Neural crest cell (in vitro differentiated cells): ENCODE data around the gene FBXO31. TPM values are rescaled to one million over a fixed set of nuclear protein-coding genes. Genes with fewer than 3 reads are reported as not detected.

ENCODE experiments used
- DNase-seq: peaks from one replicate; pipeline ENCODE4 v3.0.0; 2021; ENCODE audit warnings: low read depth, mixed read lengths, low spot score
- H3K27ac Mint-ChIP-seq: one replicate; pipeline ENCODE4 v1.8.0; 2021; ENCODE audit warnings: mild to moderate bottlenecking, mixed read lengths; ENCODE audit not compliant: unreplicated experiment
- H3K27me3 Mint-ChIP-seq: 2 replicates; pipeline ENCODE4 v1.8.0; 2021; ENCODE audit warnings: low read depth, mild to moderate bottlenecking, mixed read lengths
- H3K36me3 Mint-ChIP-seq: 2 replicates; pipeline ENCODE4 v1.8.0; 2021; ENCODE audit warnings: low read depth, mild to moderate bottlenecking, mixed read lengths
- H3K4me1 Mint-ChIP-seq: 2 replicates; pipeline ENCODE4 v1.8.0; 2021; ENCODE audit warnings: mixed read lengths
- H3K4me3 Mint-ChIP-seq: one replicate; pipeline ENCODE4 v1.8.0; 2021; ENCODE audit warnings: mild to moderate bottlenecking, mixed read lengths
- H3K9me3 Mint-ChIP-seq: 2 replicates; pipeline ENCODE4 v1.8.0; 2021; ENCODE audit warnings: mixed read lengths
- CTCF ChIP-seq: fragments of 200-600 bp; sonication (generic); conservative IDR thresholded peaks from 2 replicates; pipeline ENCODE4 v1.5.0; 2021; ENCODE audit warnings: antibody characterized with exemption, mild to moderate bottlenecking
- total RNA-seq: library from RNA; stranded (reverse); gene quantifications from 2 replicates; pipeline ENCODE4 v1.2.1, GENCODE V29; 2021

Gene FBXO31
- total RNA-seq, 1 donor from 2014 or later = 23.7 TPM

GRCh38 chr16:87320510-87321227 lies 62.9 kb downstream of the FBXO31 start:
- Mint-ChIP-seq H3K9me3 (no peaks in the 10 kb centered on the region), H3K4me3 (no peak overlapping the region), H3K27me3 (no peaks in the 10 kb centered on the region), H3K4me1 (peaks cover 14% of the 10 kb centered on the region), H3K36me3 (no peaks in the 10 kb centered on the region), H3K27ac (no peak overlapping the region)
- no peak for TF ChIP-seq CTCF
- DNase-seq = no peak

- no peaks in the 10 kb centered on the region for H3K9me3 Mint-ChIP-seq
- H3K27me3 Mint-ChIP-seq = no peaks in the 10 kb centered on the region
- H3K4me1 Mint-ChIP-seq = peaks cover 14% of the 10 kb centered on the region
- DNase-seq = no peak
- H3K4me3 Mint-ChIP-seq = peak overlapping the region; percentile 19
- TF ChIP-seq CTCF = no peak
- no peaks in the 10 kb centered on the region for H3K36me3 Mint-ChIP-seq
- H3K27ac Mint-ChIP-seq = no peak overlapping the region
Measured at GRCh38 chr16:87319997-87320491, 63.5 kb downstream of the FBXO31 start.

GRCh38 chr16:87319011-87319410 lies 64.6 kb downstream of the FBXO31 start:
- no peak for TF ChIP-seq CTCF
- Mint-ChIP-seq H3K4me1 (peaks cover 14% of the 10 kb centered on the region), H3K36me3 (no peaks in the 10 kb centered on the region), H3K9me3 (no peaks in the 10 kb centered on the region), H3K4me3 (peak overlapping the region; percentile 96), H3K27ac (no peak overlapping the region), H3K27me3 (no peaks in the 10 kb centered on the region)
- no peak for DNase-seq

GRCh38 chr16:87317750-87318644 lies 65.6 kb downstream of the FBXO31 start:
- H3K4me1 Mint-ChIP-seq = peaks cover 14% of the 10 kb centered on the region
- no peaks in the 10 kb centered on the region for H3K36me3 Mint-ChIP-seq
- no peak for DNase-seq
- H3K9me3 Mint-ChIP-seq = no peaks in the 10 kb centered on the region
- TF ChIP-seq CTCF = no peak
- H3K27me3 Mint-ChIP-seq = no peaks in the 10 kb centered on the region
- H3K4me3 Mint-ChIP-seq = peak overlapping the region; percentile 96
- H3K27ac Mint-ChIP-seq = peak overlapping the region; percentile 96

DNA sequence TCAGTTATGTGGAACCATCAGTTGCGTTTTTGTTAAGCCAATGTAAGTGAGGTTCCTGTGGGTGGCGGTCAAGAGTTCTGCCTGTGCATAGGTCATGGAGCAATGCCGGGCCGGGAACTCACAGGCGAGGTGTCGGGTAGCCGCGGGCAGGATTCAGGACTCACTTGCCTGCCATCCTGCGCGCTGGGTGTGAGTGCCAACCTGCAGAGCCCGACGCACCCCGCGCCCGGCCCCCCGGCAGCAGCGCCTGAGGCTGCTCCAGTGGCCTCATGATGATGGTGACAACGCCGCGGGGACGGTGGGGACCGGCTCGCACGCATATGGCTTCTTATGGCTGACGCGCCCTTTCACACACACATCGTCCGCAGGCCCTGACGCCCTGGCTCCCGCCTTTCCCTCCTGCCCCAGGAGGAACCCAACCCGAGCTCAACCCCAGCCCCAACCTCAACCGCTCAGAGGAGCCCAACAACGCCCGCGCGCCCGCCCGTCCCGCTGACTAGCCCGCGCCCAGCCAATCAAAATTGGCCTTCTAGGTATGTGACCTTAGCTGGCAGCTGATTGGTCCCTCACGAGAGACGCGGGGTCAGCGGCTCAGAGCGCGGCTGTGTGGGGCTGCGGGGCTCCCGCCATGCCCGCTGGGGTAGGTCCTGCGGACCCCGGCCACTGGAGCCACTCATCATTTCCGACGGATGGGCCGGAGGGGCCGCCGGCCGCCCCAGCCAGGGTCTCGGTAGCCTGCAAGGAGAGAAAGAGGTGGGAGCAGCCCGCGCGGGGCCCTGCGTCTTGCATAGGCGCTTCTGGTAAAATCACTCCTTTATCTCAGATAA lies 66.4 kb downstream of the FBXO31 start, which contains the start of gene C16orf95:
Gene C16orf95, minus strand, starts transcription at position 470 of the 827 bp plus-strand sequence. Its CDS starts 150 bp downstream, at position 320.
- peak; percentile 58 for TF ChIP-seq CTCF
- H3K9me3 Mint-ChIP-seq = no peaks in the 10 kb centered on the region
- H3K4me3 Mint-ChIP-seq = peak within 1 kb of the TSS; percentile 96
- H3K27me3 Mint-ChIP-seq = no peaks in the 10 kb centered on the region
- peaks cover 14% of the 10 kb centered on the region for H3K4me1 Mint-ChIP-seq
- peak within 1 kb of the TSS; percentile 96 for H3K27ac Mint-ChIP-seq
- peak; percentile 99 for DNase-seq
- H3K36me3 Mint-ChIP-seq = no peaks in the 10 kb centered on the region
